Astrocyte (in vitro differentiated cells and primary cell): Measurements from ENCODE around the gene KIAA0825.

Experiments used
- EZH2 ChIP-seq: IDR thresholded peaks from 2 replicates; pipeline ENCODE4 v1.6.1; 2012; ENCODE audit warnings: mild to moderate bottlenecking, low read length, inconsistent platforms; ENCODE audit not compliant: insufficient read depth
- TF ChIP-seq, protein P1 (sequence below): IDR thresholded peaks from 2 replicates; pipeline ENCODE4 v1.5.1; 2011; ENCODE audit warnings: low read depth, mild to moderate bottlenecking, inconsistent platforms, low read length, moderate library complexity; ENCODE audit not compliant: insufficient read depth

DNA sequence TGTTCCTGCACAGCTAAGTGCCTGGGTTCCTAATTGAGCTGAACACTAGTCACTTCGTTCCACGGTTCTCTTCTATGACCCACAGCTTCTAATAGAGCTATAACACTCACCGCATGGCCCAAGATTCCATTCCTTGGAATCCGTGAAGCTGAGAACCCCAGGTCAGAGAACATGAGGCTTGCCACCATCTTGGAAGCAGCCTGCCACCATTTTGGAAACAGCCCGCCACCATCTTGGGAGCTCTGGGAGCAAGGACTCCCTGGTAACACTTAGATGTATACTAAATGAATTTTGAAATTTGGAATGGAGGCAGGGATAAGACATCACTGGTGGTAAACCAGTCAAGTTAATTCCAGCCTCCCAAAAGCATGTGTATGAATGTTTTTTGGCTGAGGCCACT lies 60.4 kb downstream of the KIAA0825 start:
- TF ChIP-seq, protein P1, sequence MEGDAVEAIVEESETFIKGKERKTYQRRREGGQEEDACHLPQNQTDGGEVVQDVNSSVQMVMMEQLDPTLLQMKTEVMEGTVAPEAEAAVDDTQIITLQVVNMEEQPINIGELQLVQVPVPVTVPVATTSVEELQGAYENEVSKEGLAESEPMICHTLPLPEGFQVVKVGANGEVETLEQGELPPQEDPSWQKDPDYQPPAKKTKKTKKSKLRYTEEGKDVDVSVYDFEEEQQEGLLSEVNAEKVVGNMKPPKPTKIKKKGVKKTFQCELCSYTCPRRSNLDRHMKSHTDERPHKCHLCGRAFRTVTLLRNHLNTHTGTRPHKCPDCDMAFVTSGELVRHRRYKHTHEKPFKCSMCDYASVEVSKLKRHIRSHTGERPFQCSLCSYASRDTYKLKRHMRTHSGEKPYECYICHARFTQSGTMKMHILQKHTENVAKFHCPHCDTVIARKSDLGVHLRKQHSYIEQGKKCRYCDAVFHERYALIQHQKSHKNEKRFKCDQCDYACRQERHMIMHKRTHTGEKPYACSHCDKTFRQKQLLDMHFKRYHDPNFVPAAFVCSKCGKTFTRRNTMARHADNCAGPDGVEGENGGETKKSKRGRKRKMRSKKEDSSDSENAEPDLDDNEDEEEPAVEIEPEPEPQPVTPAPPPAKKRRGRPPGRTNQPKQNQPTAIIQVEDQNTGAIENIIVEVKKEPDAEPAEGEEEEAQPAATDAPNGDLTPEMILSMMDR: no peak
- no peak for TF ChIP-seq EZH2
